ENCODE measurements around the gene LARGE1. TPM values are rescaled to one million over a fixed set of nuclear protein-coding genes. Genes with fewer than 3 reads are reported as not detected.

Gene LARGE1
- total and polyA plus RNA-seq, 9 of the 15 experiments (the other 6 are each of a cell fraction or from before 2014, with no cell fraction given), result 0.01 to 0.66 (median 0.14) TPM; not detected in 2

DNA sequence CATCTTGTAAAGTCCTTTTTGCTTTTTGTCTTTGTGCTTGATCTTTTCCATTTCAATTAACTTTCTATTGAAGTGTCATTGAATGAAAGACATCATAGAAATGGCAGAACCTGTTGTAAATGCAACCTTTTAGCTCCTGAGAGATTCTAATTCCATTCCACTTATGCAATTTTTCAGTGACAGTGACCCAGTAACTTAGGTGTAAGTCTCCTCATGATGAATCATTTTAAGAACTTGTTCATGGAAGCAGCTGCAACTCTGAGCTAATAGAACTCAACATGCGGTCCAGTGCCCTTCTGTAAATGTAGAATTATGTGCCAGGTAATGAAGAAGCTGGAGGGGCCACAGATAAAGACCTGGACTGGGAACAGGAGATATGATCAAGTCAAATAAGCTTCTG is 463.8 kb downstream of the LARGE1 start:
- DNase-seq (ENCODE audit: extremely low read depth in 1 of 4, low spot score in 3 of 4) (no peak), ATAC-seq (no peak), FAIRE-seq (no peak)
- H3K9me1 ChIP-seq (ENCODE audit: control insufficient read depth, insufficient read depth, low read length), result no peaks in the 10 kb centered on the region
- H3K9me3 ChIP-seq (replicated peaks; ENCODE audit: control insufficient read depth, insufficient read depth, low read depth, low read length), result no peaks in the 10 kb centered on the region
- no peak overlapping the region for H3K4me3 ChIP-seq
- POLR2A ChIA-PET, result interaction anchor here (0.7 kb wide), 1 partner anchor 1496 kb away, joined by 3 read pairs; no protein-coding TSS in a partner anchor
- in situ Hi-C loops (cut with MboI), result loop anchor here (10.0 kb wide), 1 partner anchor 552 kb away; no protein-coding TSS in a partner anchor
- no peak overlapping the region for H3K4me2 ChIP-seq (ENCODE audit: insufficient read depth, low read length)
- BruUV-seq (replicated peaks), result no TSS peak
- no peak overlapping the region for H2AFZ ChIP-seq (ENCODE audit: low read depth, low read length)
- no peaks in the 10 kb centered on the region for H3K36me3 ChIP-seq (ENCODE audit: control insufficient read depth, insufficient read depth, low read length)
- H3K27me3 ChIP-seq (ENCODE audit: control insufficient read depth in 2 of 2, insufficient read depth in 2 of 2, low read length in 2 of 2), result no peaks in the 10 kb centered on the region
- CTCF ChIA-PET (ENCODE audit: low intra/inter-chr PET ratio), result no interaction called here
- no peaks in the 10 kb centered on the region for H3K79me2 ChIP-seq (ENCODE audit: control insufficient read depth, insufficient read depth, low read length)
- H3K4me1 ChIP-seq (replicated peaks in 1 of 2; ENCODE audit: control insufficient read depth in 2 of 2, insufficient read depth in 2 of 2, low read length in 2 of 2), result no peaks in the 10 kb centered on the region
- no peak overlapping the region for H3K9ac ChIP-seq (ENCODE audit: insufficient read depth in 1 of 2, low read depth in 2 of 2, low read length in 2 of 2)
- WGBS (ENCODE audit: insufficient coverage, low coverage, missing lambda C conversion rate), result 0% methylated on average over 1 of the region's 1 CpG
- no peaks in the 10 kb centered on the region for H4K20me1 ChIP-seq (replicated peaks; ENCODE audit: control insufficient read depth, insufficient read depth, low read length)
- H3K27ac ChIP-seq (ENCODE audit: extremely low read depth, low read depth, low read length), result no peak overlapping the region
- intact Hi-C loops (cut with micrococcal nuclease), result no loop called here
- no peak for TF ChIP-seq SRSF7 (optimal IDR thresholded peaks at IDR 0.05; ENCODE audit: low read depth, low read length)
- no peak for TF ChIP-seq MIER1 (IDR thresholded peaks at IDR 0.05; ENCODE audit: low read depth)
- TF ChIP-seq, protein P1, sequence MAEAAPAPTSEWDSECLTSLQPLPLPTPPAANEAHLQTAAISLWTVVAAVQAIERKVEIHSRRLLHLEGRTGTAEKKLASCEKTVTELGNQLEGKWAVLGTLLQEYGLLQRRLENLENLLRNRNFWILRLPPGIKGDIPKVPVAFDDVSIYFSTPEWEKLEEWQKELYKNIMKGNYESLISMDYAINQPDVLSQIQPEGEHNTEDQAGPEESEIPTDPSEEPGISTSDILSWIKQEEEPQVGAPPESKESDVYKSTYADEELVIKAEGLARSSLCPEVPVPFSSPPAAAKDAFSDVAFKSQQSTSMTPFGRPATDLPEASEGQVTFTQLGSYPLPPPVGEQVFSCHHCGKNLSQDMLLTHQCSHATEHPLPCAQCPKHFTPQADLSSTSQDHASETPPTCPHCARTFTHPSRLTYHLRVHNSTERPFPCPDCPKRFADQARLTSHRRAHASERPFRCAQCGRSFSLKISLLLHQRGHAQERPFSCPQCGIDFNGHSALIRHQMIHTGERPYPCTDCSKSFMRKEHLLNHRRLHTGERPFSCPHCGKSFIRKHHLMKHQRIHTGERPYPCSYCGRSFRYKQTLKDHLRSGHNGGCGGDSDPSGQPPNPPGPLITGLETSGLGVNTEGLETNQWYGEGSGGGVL (CRISPR knock-in tag; IDR thresholded peaks at IDR 0.05), result no peak
- no peak for TF ChIP-seq ZNF354B (CRISPR knock-in tag; IDR thresholded peaks at IDR 0.05)
- TF ChIP-seq RBM15 (IDR thresholded peaks at IDR 0.05; ENCODE audit: insufficient read depth, low read length), result no peak
- TF ChIP-seq, protein P2, sequence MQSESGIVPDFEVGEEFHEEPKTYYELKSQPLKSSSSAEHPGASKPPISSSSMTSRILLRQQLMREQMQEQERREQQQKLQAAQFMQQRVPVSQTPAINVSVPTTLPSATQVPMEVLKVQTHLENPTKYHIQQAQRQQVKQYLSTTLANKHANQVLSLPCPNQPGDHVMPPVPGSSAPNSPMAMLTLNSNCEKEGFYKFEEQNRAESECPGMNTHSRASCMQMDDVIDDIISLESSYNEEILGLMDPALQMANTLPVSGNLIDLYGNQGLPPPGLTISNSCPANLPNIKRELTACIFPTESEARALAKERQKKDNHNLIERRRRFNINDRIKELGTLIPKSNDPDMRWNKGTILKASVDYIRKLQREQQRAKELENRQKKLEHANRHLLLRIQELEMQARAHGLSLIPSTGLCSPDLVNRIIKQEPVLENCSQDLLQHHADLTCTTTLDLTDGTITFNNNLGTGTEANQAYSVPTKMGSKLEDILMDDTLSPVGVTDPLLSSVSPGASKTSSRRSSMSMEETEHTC (IDR thresholded peaks at IDR 0.05), result no peak
- TF ChIP-seq KDM2B (CRISPR knock-in tag; IDR thresholded peaks at IDR 0.05), result no peak
- TF ChIP-seq, protein P3, sequence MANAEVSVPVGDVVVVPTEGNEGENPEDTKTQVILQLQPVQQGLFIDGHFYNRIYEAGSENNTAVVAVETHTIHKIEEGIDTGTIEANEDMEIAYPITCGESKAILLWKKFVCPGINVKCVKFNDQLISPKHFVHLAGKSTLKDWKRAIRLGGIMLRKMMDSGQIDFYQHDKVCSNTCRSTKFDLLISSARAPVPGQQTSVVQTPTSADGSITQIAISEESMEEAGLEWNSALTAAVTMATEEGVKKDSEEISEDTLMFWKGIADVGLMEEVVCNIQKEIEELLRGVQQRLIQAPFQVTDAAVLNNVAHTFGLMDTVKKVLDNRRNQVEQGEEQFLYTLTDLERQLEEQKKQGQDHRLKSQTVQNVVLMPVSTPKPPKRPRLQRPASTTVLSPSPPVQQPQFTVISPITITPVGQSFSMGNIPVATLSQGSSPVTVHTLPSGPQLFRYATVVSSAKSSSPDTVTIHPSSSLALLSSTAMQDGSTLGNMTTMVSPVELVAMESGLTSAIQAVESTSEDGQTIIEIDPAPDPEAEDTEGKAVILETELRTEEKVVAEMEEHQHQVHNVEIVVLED (CRISPR knock-in tag; IDR thresholded peaks at IDR 0.05), result no peak
- TF ChIP-seq, protein P4, sequence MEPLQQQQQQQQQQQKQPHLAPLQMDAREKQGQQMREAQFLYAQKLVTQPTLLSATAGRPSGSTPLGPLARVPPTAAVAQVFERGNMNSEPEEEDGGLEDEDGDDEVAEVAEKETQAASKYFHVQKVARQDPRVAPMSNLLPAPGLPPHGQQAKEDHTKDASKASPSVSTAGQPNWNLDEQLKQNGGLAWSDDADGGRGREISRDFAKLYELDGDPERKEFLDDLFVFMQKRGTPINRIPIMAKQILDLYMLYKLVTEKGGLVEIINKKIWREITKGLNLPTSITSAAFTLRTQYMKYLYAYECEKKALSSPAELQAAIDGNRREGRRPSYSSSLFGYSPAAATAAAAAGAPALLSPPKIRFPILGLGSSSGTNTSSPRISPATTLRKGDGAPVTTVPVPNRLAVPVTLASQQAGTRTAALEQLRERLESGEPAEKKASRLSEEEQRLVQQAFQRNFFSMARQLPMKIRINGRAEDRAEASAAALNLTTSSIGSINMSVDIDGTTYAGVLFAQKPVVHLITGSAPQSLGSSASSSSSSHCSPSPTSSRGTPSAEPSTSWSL (CRISPR knock-in tag; IDR thresholded peaks at IDR 0.05; ENCODE audit: borderline replicate concordance), result no peak
- TF ChIP-seq, protein P5, sequence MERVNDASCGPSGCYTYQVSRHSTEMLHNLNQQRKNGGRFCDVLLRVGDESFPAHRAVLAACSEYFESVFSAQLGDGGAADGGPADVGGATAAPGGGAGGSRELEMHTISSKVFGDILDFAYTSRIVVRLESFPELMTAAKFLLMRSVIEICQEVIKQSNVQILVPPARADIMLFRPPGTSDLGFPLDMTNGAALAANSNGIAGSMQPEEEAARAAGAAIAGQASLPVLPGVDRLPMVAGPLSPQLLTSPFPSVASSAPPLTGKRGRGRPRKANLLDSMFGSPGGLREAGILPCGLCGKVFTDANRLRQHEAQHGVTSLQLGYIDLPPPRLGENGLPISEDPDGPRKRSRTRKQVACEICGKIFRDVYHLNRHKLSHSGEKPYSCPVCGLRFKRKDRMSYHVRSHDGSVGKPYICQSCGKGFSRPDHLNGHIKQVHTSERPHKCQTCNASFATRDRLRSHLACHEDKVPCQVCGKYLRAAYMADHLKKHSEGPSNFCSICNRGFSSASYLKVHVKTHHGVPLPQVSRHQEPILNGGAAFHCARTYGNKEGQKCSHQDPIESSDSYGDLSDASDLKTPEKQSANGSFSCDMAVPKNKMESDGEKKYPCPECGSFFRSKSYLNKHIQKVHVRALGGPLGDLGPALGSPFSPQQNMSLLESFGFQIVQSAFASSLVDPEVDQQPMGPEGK (CRISPR knock-in tag; IDR thresholded peaks at IDR 0.05; ENCODE audit: borderline replicate concordance), result no peak
- TF ChIP-seq, protein P6, sequence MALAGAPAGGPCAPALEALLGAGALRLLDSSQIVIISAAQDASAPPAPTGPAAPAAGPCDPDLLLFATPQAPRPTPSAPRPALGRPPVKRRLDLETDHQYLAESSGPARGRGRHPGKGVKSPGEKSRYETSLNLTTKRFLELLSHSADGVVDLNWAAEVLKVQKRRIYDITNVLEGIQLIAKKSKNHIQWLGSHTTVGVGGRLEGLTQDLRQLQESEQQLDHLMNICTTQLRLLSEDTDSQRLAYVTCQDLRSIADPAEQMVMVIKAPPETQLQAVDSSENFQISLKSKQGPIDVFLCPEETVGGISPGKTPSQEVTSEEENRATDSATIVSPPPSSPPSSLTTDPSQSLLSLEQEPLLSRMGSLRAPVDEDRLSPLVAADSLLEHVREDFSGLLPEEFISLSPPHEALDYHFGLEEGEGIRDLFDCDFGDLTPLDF (CRISPR knock-in tag; IDR thresholded peaks at IDR 0.05), result no peak

All from K562 (cell line).